HG03469 (cell line): ENCODE results near the gene HOXC4.
"Not testable (repeated sequence)": the region's sequence is repeated elsewhere in the genome, so short reads cannot be mapped to it uniquely, and the experiment has no call there.

Source experiments
- ATAC-seq: cut with Tn5 transposase; IDR thresholded peaks from one replicate; pipeline ENCODE4 v1.9.1; 2021; ENCODE audit warnings: mild to moderate bottlenecking, moderate library complexity, moderate number of reproducible peaks; ENCODE audit not compliant: unreplicated experiment

HOXC4 gene

GRCh38 chr12:54053003-54053750, 458 bp upstream of the HOXC4 start:
- no peak for ATAC-seq

GRCh38 chr12:54054742-54055194, 1.1 kb downstream of the HOXC4 start:
- ATAC-seq, result no peak

GRCh38 chr12:54055552-54055951, 1.9 kb downstream of the HOXC4 start:
- ATAC-seq, result no peak

GRCh38 chr12:54056110-54056509, 2.5 kb downstream of the HOXC4 start:
- ATAC-seq, result no peak

DNA sequence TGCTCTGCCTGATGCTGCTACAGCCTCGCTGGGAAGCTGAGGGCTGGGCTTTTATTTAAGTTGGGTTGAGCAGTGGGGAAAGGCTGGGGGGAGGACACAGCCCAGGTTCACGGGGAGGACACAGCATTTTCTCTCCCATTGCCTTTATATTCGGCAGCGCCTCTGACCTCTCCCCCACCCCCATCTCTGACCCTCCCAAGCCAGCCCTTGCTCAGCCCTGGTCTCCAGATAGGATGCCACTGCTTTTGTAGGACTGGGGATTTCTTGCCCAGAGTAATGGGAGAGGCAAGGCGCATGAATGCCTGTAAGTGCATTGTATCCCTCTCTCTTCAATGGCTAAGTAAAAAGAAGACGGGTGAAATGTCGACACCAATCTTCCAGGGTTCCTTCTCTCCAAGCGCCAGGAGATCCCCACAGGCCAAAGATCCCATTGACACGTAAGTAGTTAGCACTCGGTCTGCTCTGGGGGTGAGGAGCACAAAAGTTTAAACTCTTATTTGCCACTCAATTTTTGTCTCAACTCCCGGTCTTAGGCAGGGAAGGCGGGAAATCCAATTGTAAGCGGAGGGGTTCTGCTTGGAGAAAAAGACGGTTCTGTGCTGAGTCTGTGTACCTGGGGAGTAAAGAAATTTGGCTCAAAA, 4.6 kb downstream of the HOXC4 start:
- ATAC-seq, result no peak

GRCh38 chr12:54059668-54060067, 6.0 kb downstream of the HOXC4 start:
- ATAC-seq, result no peak

DNA sequence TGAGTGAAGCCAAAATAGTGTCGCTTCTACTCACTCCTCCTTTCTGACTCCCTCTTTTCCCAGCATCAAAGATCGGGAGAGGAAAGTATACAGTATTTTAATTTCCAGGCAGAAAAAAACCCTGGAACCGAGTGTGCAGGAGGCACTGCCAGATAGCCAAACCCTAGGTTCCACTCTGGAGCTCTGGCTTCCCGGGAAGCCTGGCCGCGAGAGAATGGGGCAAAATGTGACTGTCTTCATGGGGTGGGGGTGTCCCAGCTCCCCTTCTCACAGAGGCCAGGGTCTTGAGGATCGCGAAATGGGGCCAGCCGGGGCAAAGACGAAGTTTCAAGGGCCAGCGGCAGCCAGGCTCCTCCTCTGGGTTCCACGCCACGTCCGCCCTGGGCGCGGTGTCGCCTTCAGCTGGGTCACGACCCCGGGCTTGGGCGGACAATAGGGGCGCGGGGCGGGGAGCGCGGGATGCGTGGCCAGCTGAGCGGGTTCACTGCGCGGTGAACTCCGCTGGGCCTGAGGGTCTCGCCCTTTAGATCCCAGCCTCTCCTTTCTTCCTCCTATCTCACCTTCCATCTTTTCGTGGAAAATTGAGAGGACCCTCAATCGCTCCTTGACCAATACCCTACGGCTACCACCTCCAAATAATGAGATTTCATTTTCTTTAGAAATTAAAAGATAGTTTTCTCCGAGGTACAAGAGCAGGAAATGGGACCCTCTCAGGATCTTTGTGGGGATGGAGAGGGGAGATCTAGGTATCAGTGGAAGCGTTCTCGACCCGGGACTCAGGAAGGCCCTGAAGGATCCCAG, 6.7 kb downstream of the HOXC4 start:
- no peak for ATAC-seq

- no peak for ATAC-seq
These were observed 7.5 kb downstream of the HOXC4 start for GRCh38 chr12:54060975-54061778.

- ATAC-seq, result no peak
These were observed 12.0 kb downstream of the HOXC4 start for GRCh38 chr12:54065677-54066076.

DNA sequence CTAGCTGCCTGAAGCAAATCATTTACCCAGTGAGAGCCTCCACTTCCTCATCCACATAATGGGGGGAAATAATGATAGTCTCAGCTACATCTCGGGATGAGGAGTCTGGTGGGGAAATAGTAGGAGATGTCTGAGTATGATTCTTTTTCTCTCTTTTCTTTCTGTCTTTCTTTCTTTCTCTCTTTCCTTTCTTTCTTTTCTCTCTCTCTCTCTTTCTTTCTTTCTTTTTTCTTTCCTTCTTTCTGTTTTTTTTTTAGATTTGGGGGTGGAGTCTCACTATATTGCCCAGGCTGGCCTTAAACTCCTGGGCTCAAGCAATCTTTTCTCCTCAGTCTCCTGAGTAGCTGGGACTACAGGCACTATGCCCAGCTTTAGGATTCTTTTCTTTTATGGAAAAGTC, 12.8 kb downstream of the HOXC4 start:
- no peak for ATAC-seq

DNA sequence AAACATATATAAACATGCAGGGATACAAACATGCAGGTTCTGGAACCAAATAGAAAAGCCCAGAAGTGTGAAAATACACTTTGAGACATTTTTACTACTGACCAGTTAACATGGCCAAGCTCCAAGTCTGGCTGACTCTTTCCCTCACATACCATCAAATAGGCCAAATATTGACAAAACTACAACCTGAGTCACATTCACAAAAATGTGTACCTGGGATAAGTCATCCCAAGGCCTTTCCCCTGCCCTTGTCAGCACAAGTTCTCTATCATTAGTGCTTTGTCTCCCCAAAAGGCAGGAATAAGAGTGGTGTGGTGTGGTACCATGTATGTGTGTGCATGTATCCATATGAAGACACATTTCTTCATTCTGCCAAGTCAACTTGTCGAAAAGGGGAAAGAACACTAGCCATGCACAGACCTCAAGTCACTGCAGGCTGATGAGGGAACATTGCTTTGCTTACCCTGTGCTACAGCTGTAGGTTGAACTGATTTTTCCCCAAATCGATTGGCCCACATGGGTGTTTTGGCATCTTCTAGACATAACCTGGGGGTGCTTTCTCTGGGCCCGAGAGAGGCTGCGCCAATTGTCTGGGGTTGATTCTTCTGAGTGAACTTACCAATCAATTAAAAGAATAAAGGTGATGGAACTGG, 14.9 kb downstream of the HOXC4 start:
- ATAC-seq, result no peak

GRCh38 chr12:54071942-54072341, 18.3 kb downstream of the HOXC4 start:
- no peak for ATAC-seq

GRCh38 chr12:54074308-54074707, 20.7 kb downstream of the HOXC4 start:
- no peak for ATAC-seq

DNA sequence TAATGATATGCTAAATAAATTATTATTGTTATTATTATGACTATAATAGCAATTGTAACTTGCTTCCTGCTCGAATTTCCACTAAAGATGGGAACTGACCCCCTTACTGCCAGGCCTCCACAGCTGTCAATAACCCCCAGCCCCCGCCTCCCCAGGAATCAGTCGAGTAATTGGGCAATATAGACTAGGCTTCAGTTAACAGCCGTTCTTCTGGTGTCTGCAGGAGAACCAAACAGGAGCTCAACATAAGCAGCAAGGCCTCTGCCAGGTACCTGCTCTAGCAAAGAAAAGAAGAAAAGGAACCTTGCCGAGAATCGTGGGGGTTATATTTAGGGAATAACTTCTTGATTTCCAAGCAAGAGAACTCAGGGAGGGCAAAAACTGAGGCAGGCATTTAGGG, 21.8 kb downstream of the HOXC4 start:
- ATAC-seq, result no peak

DNA sequence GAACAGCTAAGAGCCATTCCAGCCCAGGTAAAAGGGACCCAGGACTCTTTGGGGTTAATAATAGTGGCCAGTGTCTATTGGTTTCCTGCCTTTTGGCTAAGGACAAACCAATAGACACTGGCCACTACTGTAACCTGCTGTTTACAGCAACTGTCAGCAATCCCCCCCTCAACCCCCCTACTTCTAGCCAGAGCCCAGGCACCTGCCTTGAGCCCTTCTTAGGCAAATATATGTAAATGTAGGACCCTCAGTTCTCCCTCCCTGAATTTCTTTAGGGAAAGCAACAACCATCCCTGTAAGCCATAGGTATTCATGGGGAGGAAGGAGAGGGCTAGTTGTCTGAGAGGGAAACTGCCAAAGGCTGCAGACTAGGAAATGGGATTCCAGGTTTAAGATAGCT, 22.3 kb downstream of the HOXC4 start:
- no peak for ATAC-seq

DNA sequence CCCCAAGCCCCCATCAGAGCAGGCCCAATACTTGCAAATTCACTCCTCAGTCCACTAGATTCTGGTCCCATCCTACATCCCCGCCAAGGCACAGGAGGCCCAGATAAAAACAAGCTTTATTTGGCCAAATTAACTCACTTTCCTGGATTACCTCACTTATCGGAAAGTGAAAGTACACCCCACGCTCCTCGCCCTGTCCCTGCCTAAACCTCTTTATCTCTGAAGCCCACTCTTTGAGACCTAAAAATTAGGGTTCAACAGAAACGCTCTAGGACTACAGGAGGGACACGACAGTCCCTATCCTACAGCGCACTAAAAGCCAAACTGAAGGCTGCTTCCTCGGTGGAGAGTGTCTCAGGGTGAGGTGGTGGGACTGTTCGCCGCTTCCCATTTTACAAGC, 24.2 kb downstream of the HOXC4 start:
- not testable (repeated sequence) for ATAC-seq

GRCh38 chr12:54079115-54079514, 25.5 kb downstream of the HOXC4 start:
- not testable (repeated sequence) for ATAC-seq

DNA sequence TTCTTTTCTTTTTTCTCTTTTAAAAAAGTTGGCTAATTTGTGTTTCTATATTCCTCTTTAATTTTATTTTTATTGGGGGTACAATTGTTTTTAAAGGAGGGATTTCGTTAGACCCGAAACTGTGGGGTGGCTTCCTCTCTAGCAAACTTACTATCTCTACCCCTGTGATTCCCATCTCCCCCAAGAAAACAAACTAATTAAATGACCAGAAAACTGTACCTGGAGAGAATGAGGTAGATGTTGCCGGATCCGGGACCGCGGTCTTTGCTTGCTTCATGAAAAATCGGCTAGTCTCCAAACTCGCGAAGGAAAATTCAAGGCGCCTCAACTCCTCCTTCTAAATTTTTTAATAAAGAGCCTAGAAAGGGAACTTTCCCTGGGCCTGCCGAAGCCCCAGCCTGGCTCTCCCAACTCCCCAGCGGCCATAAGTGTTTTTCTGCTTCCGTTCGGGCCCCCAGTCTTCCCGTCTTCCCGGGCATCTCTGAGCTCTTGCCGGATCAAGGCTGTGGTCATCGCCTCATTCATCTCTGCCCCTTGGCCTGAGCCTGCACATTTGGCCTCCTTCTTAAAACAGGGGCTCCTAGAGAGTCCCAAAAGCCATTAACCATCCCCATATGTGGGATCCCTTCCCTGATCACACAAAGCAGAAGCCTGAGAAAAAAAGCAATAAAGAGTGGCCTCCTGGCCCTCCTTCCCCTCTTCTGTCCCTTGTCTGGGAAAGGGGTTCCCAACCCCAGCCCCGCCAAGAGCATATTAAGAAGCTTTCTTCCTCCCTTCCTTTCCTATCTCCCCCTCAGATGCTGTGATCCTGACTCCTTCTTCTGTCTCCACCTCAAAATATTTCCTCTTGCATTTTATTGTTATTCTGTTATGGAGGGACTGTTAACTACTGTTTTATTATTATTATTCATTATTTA, 26.6 kb downstream of the HOXC4 start:
- ATAC-seq, result not testable (repeated sequence)

DNA sequence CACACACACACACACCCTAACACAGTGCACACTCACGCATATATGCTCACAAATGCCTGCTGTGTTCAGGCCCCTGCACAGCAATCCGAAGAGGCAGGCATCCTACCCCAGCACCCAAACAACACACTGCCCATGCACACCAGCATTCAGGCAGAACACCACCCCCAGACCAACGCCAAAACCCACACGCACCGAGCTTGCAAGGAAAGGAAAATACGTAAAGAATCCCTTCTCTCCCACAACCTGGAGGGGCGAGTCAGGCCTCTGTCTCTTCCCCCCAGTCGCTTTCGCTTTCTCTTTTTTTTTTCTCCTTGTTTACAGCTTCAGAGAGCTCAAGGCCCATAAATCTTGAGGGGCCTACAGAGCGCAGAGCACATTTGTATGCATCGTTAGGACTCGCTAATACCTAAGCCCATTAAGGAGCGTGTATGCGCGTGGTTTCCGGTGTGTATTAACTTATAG, 27.4 kb downstream of the HOXC4 start:
- ATAC-seq, result not testable (repeated sequence)
